ENCODE measurements around the gene IKZF4. TPM values are rescaled to one million over a fixed set of nuclear protein-coding genes. Genes with fewer than 3 reads are reported as not detected.

The IKZF4 gene
- total RNA-seq, 1 donor from 2014 or later: 6.9 TPM

- Mint-ChIP-seq H3K4me3 (ENCODE audit: unreplicated experiment) (no peak overlapping the region), H3K27ac (ENCODE audit: unreplicated experiment) (no peak overlapping the region), H3K4me1 (ENCODE audit: low read depth, unreplicated experiment) (peaks cover 15% of the 10 kb centered on the region), H3K9me3 (ENCODE audit: unreplicated experiment) (no peaks in the 10 kb centered on the region), H3K27me3 (ENCODE audit: low read depth, unreplicated experiment) (no peaks in the 10 kb centered on the region), H3K36me3 (ENCODE audit: low read depth, unreplicated experiment) (peaks cover 10% of the 10 kb centered on the region)
- Histone ChIP-seq H3K4me2 (ENCODE audit: low read length) (no peak overlapping the region), H2AFZ (ENCODE audit: low read depth, low read length) (no peak overlapping the region), H3K9me3 (ENCODE audit: insufficient read depth, low read depth, low read length) (no peaks in the 10 kb centered on the region), H3K36me3 (ENCODE audit: insufficient read depth, low read length) (no peaks in the 10 kb centered on the region), H3K4me3 (ENCODE audit: insufficient read depth, low read depth, low read length) (no peak overlapping the region), H3K9ac (ENCODE audit: low read length) (no peak overlapping the region), H3K79me2 (ENCODE audit: insufficient read depth, low read length) (no peaks in the 10 kb centered on the region), H4K20me1 (ENCODE audit: insufficient read depth, low read length) (no peaks in the 10 kb centered on the region), H3K27ac (ENCODE audit: low read depth, low read length) (no peak overlapping the region), H3K4me1 (ENCODE audit: insufficient read depth, low read length) (no peaks in the 10 kb centered on the region), H3K27me3 (ENCODE audit: insufficient read depth, low read length) (no peaks in the 10 kb centered on the region)
- FAIRE-seq (no peak), DNase-seq (ENCODE audit: low read depth) (no peak)
- no peak for TF ChIP-seq EZH2 (IDR thresholded peaks at IDR 0.05; ENCODE audit: insufficient read depth, low read length)
- TF ChIP-seq, protein P1, sequence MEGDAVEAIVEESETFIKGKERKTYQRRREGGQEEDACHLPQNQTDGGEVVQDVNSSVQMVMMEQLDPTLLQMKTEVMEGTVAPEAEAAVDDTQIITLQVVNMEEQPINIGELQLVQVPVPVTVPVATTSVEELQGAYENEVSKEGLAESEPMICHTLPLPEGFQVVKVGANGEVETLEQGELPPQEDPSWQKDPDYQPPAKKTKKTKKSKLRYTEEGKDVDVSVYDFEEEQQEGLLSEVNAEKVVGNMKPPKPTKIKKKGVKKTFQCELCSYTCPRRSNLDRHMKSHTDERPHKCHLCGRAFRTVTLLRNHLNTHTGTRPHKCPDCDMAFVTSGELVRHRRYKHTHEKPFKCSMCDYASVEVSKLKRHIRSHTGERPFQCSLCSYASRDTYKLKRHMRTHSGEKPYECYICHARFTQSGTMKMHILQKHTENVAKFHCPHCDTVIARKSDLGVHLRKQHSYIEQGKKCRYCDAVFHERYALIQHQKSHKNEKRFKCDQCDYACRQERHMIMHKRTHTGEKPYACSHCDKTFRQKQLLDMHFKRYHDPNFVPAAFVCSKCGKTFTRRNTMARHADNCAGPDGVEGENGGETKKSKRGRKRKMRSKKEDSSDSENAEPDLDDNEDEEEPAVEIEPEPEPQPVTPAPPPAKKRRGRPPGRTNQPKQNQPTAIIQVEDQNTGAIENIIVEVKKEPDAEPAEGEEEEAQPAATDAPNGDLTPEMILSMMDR (IDR thresholded peaks at IDR 0.05; ENCODE audit: insufficient read depth, low read depth, low read length): no peak
Measured at GRCh38 chr12:56017181-56017580, 3.7 kb upstream of the IKZF4 start.

DNA sequence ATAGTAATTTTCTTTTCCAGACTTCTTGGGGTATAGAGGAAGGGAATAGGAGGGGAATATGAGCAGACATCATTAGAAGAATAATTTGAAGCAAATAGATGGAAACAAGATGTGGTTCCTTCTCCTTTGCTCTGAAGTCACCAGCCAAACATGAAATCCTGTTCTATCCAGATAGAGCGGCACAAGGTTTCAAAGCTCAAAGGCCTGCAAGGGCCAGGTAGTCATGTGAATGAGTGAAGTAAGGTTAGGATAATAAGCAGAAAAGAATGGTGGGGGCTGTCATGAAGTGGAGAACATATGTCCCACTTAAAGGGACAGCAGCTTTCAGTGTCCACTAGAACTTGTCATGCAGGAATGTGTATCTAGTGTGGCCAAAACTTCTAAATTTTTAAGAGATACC is 2.5 kb upstream of the IKZF4 start:
- H3K36me3 Mint-ChIP-seq (ENCODE audit: low read depth, unreplicated experiment): peaks cover 10% of the 10 kb centered on the region
- no peak overlapping the region for H3K4me3 ChIP-seq (ENCODE audit: insufficient read depth, low read depth, low read length)
- no peaks in the 10 kb centered on the region for H3K36me3 ChIP-seq (ENCODE audit: insufficient read depth, low read length)
- no peaks in the 10 kb centered on the region for H3K9me3 ChIP-seq (ENCODE audit: insufficient read depth, low read depth, low read length)
- no peaks in the 10 kb centered on the region for H3K4me1 ChIP-seq (ENCODE audit: insufficient read depth, low read length)
- no peaks in the 10 kb centered on the region for H4K20me1 ChIP-seq (ENCODE audit: insufficient read depth, low read length)
- H3K27ac Mint-ChIP-seq (ENCODE audit: unreplicated experiment): no peak overlapping the region
- no peaks in the 10 kb centered on the region for H3K27me3 Mint-ChIP-seq (ENCODE audit: low read depth, unreplicated experiment)
- no peak for DNase-seq (ENCODE audit: low read depth)
- H3K4me2 ChIP-seq (ENCODE audit: low read length): no peak overlapping the region
- H2AFZ ChIP-seq (ENCODE audit: low read depth, low read length): no peak overlapping the region
- TF ChIP-seq, protein P1 (IDR thresholded peaks at IDR 0.05; ENCODE audit: insufficient read depth, low read depth, low read length): no peak
- no peak for TF ChIP-seq EZH2 (IDR thresholded peaks at IDR 0.05; ENCODE audit: insufficient read depth, low read length)
- H3K9me3 Mint-ChIP-seq (ENCODE audit: unreplicated experiment): no peaks in the 10 kb centered on the region
- no peaks in the 10 kb centered on the region for H3K79me2 ChIP-seq (ENCODE audit: insufficient read depth, low read length)
- peaks cover 15% of the 10 kb centered on the region for H3K4me1 Mint-ChIP-seq (ENCODE audit: low read depth, unreplicated experiment)
- H3K4me3 Mint-ChIP-seq (ENCODE audit: unreplicated experiment): no peak overlapping the region
- H3K27ac ChIP-seq (ENCODE audit: low read depth, low read length): no peak overlapping the region
- FAIRE-seq: no peak
- H3K27me3 ChIP-seq (ENCODE audit: insufficient read depth, low read length): no peaks in the 10 kb centered on the region
- no peak overlapping the region for H3K9ac ChIP-seq (ENCODE audit: low read length)

DNA sequence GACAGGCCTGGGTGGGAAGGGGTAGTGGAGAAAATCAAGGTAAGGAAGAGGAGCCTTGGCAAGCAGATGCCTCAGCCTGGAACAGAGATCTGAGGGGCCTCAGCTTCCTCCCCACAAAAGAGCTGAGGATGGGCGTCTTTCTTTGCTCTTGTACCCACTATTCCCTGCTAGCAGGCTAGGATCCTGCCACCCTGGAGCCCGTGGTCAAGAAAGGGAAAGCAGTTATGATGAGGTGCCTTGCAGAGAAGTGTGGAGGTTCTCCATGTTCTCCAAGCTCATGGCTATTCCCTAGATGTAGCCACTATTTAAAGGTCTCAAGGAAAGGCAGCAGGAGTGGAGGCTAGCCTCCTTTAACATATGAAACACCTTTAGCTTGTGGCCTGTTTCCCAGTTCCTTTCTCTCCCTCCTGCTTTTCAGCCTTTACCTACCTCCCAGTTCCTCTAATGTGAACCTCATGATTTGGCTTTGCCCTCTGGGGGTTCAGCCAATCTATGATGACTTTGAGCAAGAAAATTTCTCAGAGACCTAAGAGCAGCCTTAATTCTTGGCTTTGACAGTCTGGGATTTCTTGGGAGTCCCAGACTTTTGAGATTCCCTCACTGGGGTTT is 1.1 kb downstream of the IKZF4 start:
- peaks cover 15% of the 10 kb centered on the region for H3K4me1 Mint-ChIP-seq (ENCODE audit: low read depth, unreplicated experiment)
- no peak for FAIRE-seq
- peak overlapping the region; percentile 94 for H2AFZ ChIP-seq (ENCODE audit: low read depth, low read length)

More for the DNA sequence above, 1.1 kb downstream of the IKZF4 start:
- Histone ChIP-seq H3K4me3 (ENCODE audit: insufficient read depth, low read depth, low read length) (peak overlapping the region; percentile 37), H3K4me2 (ENCODE audit: low read length) (peak overlapping the region; percentile 82), H3K36me3 (ENCODE audit: insufficient read depth, low read length) (peaks cover 3% of the 10 kb centered on the region), H3K9me3 (ENCODE audit: insufficient read depth, low read depth, low read length) (no peaks in the 10 kb centered on the region), H3K9ac (ENCODE audit: low read length) (peak overlapping the region; percentile 63), H3K79me2 (ENCODE audit: insufficient read depth, low read length) (no peaks in the 10 kb centered on the region), H3K4me1 (ENCODE audit: insufficient read depth, low read length) (no peaks in the 10 kb centered on the region), H3K27ac (ENCODE audit: low read depth, low read length) (no peak overlapping the region), H4K20me1 (ENCODE audit: insufficient read depth, low read length) (no peaks in the 10 kb centered on the region), H3K27me3 (ENCODE audit: insufficient read depth, low read length) (no peaks in the 10 kb centered on the region)
- Mint-ChIP-seq H3K4me3 (ENCODE audit: unreplicated experiment) (peak overlapping the region; percentile 85), H3K9me3 (ENCODE audit: unreplicated experiment) (no peaks in the 10 kb centered on the region), H3K27ac (ENCODE audit: unreplicated experiment) (peak overlapping the region; percentile 86), H3K27me3 (ENCODE audit: low read depth, unreplicated experiment) (no peaks in the 10 kb centered on the region), H3K36me3 (ENCODE audit: low read depth, unreplicated experiment) (peaks cover 17% of the 10 kb centered on the region)
- TF ChIP-seq, protein P1 (IDR thresholded peaks at IDR 0.05; ENCODE audit: insufficient read depth, low read depth, low read length): no peak
- TF ChIP-seq EZH2 (IDR thresholded peaks at IDR 0.05; ENCODE audit: insufficient read depth, low read length): no peak
- DNase-seq (ENCODE audit: low read depth): no peak

Measured in astrocyte (in vitro differentiated cells and primary cell).